ENCODE results near the gene ZFPM1.

ZFPM1 gene

GRCh38 chr16:88414521-88415380 is 38.3 kb upstream of the ZFPM1 start:
- no peak for ATAC-seq
- TF ChIP-seq ZFP3 (CRISPR knock-in tag; IDR thresholded peaks at IDR 0.05) (no peak), RARB (CRISPR knock-in tag; IDR thresholded peaks at IDR 0.05) (no peak)

- no peak for ATAC-seq
- no peak for TF ChIP-seq OSR1 (CRISPR knock-in tag; IDR thresholded peaks at IDR 0.05)
- TF ChIP-seq POU6F1 (CRISPR knock-in tag; IDR thresholded peaks at IDR 0.05; ENCODE audit: borderline replicate concordance, low read depth), result no peak
- TF ChIP-seq ZNF565 (CRISPR knock-in tag; conservative IDR thresholded peaks at IDR 0.05; ENCODE audit: low read depth), result no peak
Observed at GRCh38 chr16:88415381-88415705, 37.7 kb upstream of the ZFPM1 start.

GRCh38 chr16:88415713-88416323 is 37.3 kb upstream of the ZFPM1 start:
- TF ChIP-seq BACH2 (CRISPR knock-in tag; IDR thresholded peaks at IDR 0.05; ENCODE audit: borderline replicate concordance), result no peak
- no peak for TF ChIP-seq PATZ1 (CRISPR knock-in tag; IDR thresholded peaks at IDR 0.05; ENCODE audit: borderline replicate concordance)
- TF ChIP-seq ARNTL (CRISPR knock-in tag; IDR thresholded peaks at IDR 0.05; ENCODE audit: borderline replicate concordance, low read depth), result no peak
- TF ChIP-seq RARB (CRISPR knock-in tag; IDR thresholded peaks at IDR 0.05), result no peak
- TF ChIP-seq PPARA (CRISPR knock-in tag; IDR thresholded peaks at IDR 0.05; ENCODE audit: borderline replicate concordance), result no peak
- TF ChIP-seq CSRNP3 (CRISPR knock-in tag; IDR thresholded peaks at IDR 0.05), result no peak
- no peak for TF ChIP-seq ESRRG (CRISPR knock-in tag; IDR thresholded peaks at IDR 0.05)
- no peak for ATAC-seq

GRCh38 chr16:88416686-88417085 is 36.4 kb upstream of the ZFPM1 start:
- TF ChIP-seq PPARA (CRISPR knock-in tag; IDR thresholded peaks at IDR 0.05; ENCODE audit: borderline replicate concordance) (no peak), OSR1 (CRISPR knock-in tag; IDR thresholded peaks at IDR 0.05) (no peak), TSHZ2 (CRISPR knock-in tag; IDR thresholded peaks at IDR 0.05) (no peak), BACH2 (CRISPR knock-in tag; IDR thresholded peaks at IDR 0.05; ENCODE audit: borderline replicate concordance) (no peak), ZC3H10 (CRISPR knock-in tag; IDR thresholded peaks at IDR 0.05) (no peak), TCF4 (CRISPR knock-in tag; IDR thresholded peaks at IDR 0.05; ENCODE audit: borderline replicate concordance) (no peak), GLIS3 (CRISPR knock-in tag; IDR thresholded peaks at IDR 0.05) (no peak), CREB5 (CRISPR knock-in tag; IDR thresholded peaks at IDR 0.05; ENCODE audit: low read depth) (no peak), CSRNP3 (CRISPR knock-in tag; IDR thresholded peaks at IDR 0.05) (no peak), SNAI2 (CRISPR knock-in tag; IDR thresholded peaks at IDR 0.05) (no peak)
- no peak for ATAC-seq
